AG09309 (cell line): ENCODE data around the gene NEU3.
"Not testable (repeated sequence)": the region's sequence is repeated elsewhere in the genome, so short reads cannot be mapped to it uniquely, and the experiment has no call there.

Source experiments
- DNase-seq: peaks from one replicate; pipeline ENCODE4 v3.0.0-alpha.2; 2010; ENCODE audit warnings: low read depth
- H3K4me3 ChIP-seq: 2 replicates; pipeline ENCODE4 v1.5.1; 2011; ENCODE audit warnings: mild to moderate bottlenecking, low read depth, low read length, moderate library complexity; ENCODE audit not compliant: control insufficient read depth
- TF ChIP-seq, protein P1 (sequence below): IDR thresholded peaks from 2 replicates; pipeline ENCODE4 v1.5.1; 2011; ENCODE audit warnings: mild to moderate bottlenecking, low read depth, low read length, inconsistent platforms; ENCODE audit not compliant: insufficient read depth, control insufficient read depth; ENCODE audit errors: missing control alignments

Gene NEU3

DNA sequence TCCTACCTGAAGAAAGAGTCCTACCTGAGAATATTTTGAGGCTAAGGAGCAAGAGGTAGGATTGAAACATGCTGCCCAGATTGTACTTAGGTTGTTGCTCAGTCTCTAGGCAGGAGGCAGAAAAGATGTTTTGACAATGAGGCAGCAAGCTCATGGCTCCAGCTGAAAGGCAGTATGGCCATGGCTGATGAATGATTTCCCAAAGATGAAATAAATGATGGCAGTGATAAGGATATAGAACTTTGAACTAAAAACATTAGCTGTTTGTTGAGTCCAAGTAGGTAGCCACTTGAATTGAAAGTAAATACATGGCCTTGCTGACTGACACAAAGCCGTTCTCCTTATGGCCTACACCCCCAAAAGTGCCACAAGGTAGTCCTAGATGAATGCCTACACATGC lies 6.8 kb upstream of the NEU3 start:
- TF ChIP-seq, protein P1, sequence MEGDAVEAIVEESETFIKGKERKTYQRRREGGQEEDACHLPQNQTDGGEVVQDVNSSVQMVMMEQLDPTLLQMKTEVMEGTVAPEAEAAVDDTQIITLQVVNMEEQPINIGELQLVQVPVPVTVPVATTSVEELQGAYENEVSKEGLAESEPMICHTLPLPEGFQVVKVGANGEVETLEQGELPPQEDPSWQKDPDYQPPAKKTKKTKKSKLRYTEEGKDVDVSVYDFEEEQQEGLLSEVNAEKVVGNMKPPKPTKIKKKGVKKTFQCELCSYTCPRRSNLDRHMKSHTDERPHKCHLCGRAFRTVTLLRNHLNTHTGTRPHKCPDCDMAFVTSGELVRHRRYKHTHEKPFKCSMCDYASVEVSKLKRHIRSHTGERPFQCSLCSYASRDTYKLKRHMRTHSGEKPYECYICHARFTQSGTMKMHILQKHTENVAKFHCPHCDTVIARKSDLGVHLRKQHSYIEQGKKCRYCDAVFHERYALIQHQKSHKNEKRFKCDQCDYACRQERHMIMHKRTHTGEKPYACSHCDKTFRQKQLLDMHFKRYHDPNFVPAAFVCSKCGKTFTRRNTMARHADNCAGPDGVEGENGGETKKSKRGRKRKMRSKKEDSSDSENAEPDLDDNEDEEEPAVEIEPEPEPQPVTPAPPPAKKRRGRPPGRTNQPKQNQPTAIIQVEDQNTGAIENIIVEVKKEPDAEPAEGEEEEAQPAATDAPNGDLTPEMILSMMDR: no peak
- no peak for DNase-seq
- no peak overlapping the region for H3K4me3 ChIP-seq

GRCh38 chr11:74984070-74984469 lies 4.7 kb upstream of the NEU3 start:
- TF ChIP-seq, protein P1: no peak
- no peak for DNase-seq
- H3K4me3 ChIP-seq: no peak overlapping the region

DNA sequence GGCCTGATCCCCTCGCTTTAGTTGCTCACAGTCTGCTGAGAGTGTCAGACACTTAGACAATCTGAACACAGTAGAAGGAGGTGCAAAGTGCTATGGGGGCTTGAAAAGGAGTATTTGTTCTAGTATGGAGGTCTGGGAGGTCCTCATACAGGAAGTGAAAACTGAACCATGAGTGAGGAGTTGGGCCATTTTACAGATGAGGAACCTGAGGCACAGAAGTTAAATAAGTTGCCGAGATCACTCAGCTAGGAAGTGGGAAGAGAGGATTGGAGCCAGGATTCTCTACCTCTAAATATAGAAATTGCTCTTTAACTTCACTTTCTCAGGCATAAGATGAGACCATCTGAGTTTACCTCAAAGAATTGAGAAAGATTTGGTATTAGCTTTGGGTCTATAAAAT lies 4.0 kb upstream of the NEU3 start:
- H3K4me3 ChIP-seq: no peak overlapping the region
- TF ChIP-seq, protein P1: no peak
- no peak for DNase-seq

- DNase-seq: no peak
- TF ChIP-seq, protein P1: no peak
- peak overlapping the region; percentile 58 for H3K4me3 ChIP-seq
These were observed 516 bp downstream of the NEU3 start for GRCh38 chr11:74989260-74989638.

GRCh38 chr11:74990150-74990549 lies 1.4 kb downstream of the NEU3 start:
- not testable (repeated sequence) for H3K4me3 ChIP-seq, DNase-seq

DNA sequence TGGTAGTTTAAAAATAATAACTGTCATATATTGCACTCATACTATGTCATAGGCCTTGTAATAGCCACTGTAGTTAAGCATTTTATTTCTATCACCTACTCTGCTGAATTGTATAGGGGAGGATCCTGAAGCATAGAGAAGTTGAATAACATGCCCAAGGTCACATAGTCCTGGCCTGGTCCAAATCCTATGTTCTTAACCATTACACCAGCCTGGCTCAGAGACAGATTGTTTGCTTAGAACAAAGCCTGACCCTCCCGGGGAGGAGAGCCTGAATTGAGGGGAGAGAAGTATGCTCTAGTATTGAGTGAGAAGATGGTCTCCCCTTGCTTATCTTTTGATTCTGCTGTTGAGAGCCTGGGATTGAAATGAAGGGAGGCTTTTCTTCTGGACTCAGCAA lies 2.2 kb downstream of the NEU3 start:
- no peak for DNase-seq
- TF ChIP-seq, protein P1: no peak
- no peak overlapping the region for H3K4me3 ChIP-seq

DNA sequence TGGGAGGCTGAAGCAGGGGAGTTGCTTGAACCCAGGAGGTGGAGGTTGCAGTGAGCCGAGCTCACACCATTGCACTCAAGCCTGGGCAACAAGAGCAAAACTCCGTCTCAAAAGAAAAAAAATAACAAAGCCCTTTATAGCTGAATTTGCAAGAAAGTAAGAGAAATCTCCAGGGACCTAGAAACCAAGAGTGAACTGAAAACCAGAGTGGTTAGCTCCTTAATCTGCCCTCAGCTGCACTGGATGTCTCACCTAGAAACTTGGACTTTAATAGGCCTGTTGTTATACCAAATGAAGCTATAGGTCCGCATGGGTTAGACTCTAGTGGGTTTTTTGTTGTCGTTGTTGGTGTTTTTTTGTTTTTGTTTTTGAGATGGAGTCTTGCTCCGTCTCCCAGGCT lies 4.1 kb downstream of the NEU3 start:
- no peak overlapping the region for H3K4me3 ChIP-seq
- TF ChIP-seq, protein P1: no peak
- DNase-seq: no peak
